Measurements from ENCODE around the gene RNF19B.
A peak's percentile ranks its signal among the peaks of the same experiment; 100 is the strongest.

RNF19B gene

DNA sequence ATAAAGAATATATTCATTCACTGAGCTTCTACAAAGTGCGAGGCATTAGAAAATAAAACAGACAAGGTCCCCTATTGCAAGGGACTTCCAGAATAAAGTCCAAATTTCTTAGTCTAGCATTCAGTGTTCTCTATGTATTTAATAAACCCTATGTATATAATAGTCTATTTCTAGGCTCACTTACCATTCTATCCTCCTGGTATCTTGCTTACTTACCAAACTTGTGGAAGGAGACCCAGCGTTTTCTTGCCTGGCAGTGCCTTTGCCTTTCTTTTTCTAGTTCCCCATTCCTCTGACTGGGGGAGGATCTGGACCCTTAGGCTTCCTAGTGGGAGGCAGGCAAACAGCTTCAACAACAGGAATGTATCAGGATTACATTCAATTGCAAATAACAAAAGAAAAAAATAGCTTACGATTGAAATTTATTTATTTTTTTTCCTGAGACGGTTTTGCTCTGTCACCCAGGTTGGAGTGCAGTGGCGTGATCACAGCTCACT is 690 bp upstream of the RNF19B start:
- DNase-seq = no peak

DNA sequence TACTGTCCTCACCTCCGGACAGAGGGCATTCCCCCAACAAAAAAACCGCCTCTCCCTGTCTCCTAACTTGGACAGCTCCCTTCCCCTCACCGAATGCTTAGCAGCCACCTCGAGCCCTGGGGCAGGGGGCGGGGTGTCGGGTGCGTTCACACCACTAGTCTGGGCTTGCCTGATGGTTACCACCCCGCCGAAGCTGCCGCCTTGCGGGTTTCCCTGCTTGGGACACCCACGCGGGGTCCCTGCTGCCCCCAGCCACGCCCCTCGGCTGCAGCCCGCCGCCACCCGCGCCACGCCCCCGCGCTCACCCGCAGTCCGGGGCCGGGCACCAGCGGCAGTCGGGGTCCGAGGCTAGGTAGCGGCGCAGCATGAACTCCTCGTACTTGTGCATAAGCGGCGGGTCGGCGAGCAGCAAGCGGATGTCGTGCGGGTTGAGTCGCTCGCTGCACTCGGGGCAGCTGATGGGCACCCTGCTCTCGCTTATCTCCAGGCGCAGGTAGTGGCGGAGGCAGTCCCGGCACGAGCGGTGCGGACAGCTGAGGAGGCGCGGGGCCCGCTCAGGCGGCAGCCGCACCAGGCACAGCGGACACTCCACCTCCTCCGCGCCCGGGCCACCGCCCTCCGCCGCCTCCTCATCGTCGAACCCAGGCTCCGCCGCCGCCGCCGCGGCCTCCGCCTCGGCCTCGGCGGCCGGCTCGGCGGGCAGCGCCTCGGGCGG is 706 bp downstream of the RNF19B start:
- DNase-seq = peak; percentile 72

DNA sequence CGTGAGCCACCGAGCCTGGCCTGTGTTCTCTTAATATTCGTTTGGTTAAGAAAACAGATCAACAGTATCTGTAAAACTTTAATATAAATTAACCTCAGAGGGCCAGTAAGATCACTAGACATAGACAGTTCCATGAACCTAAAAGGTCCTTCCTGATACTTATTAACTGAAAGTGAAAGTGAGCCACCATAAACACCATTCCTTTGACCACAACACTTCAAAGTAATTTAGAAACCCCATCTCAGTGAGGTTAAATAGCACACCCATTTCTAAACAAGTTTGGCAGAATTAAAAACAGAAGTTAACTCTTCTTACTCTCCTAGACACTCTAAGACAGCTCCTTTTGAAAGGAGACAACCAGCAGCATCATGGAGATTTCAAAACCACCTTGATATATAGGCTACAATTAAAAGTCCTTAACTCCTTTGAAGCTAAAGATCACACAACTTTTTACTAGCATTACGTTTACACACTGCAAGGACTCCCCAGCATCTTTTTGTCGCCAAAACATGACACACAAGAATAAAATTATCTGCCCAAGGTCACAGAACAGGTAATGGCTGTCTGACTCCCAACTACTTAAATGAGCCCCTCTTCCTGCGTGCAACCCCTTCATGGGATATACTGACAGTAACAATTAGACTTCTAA is 2.2 kb downstream of the RNF19B start:
- peak; percentile 62 for DNase-seq

DNA sequence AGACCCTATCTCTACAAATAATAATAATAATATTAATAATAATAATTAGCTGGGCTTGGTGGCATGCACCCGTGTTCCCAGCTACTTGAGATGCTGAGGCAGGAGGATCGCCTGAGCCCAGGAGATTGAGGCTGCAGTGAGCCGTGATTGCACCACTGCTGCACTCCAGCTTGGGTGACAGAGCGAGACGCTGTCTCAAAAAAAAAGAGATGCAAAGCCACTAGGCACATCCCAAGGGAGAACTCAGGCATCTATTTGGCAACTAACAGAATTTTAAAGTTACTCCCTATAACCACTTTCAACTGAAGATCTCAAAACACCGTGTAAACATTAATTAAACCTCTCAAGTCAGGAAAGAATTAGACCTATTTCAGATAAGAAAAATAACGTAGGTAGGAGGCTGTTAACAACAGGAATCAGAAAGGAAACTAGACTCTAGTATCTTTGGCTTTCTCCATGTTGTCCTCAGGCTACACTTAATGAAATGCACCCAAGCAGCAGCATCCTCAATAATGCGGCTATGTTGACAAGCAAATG is 3.7 kb downstream of the RNF19B start:
- no peak for DNase-seq

DNA sequence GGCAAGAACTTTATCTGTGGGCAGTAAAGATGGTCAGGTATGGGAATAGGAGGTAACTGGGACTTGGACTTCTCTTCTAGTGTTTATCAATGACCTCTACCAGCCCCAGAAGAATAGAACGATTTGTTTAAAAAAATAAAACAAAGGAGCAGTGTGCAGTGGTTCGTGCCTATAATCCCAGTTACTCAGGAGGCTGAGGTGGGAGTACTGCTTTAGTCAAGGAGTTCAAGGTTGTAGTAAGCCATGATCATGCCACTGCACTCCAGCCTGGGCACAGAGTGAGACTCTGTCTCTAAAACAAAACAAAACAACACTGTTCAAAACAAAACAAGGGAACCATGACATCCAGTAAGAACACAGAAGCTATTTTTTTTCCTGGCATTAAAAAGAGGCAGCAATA is 4.3 kb downstream of the RNF19B start:
- DNase-seq = no peak

DNA sequence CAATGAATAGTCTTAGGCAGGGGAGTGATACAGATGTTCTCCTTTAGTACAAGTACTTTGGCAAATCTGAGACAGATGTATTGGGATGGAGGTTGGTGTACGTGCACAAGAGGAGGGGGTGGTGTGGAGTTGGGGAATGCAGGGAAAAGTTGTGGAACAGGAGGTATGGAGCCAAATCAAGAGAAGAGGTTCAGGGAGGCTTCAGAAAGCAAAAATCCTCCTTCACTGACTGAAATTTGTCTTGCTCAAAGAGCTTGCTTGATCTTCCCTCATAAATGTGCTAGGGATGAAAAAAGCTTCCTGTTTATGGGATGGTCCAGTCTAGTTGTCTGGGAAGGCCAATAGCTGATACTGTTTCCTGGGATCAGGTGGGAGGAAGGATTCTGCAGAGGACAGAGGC is 5.8 kb downstream of the RNF19B start:
- no peak for DNase-seq

DNA sequence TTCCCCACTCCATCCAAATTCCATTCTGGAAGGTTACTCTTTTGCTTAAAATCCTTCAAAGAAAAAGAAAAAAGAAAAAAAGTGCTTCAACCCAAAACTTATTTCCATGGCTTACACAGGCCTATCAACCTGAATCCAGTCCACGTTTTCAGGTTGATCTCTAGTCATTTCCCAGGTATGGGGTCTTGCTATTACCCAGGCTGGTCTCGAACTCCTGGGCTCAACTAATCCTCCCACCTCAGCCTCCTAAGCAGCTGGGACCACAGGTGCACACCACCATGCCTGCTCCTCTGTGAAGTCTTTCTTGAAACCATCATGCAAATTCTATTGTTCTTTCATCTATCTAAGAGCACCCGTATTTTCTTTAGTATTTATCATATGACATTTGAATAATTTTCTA is 7.6 kb downstream of the RNF19B start:
- no peak for DNase-seq

DNA sequence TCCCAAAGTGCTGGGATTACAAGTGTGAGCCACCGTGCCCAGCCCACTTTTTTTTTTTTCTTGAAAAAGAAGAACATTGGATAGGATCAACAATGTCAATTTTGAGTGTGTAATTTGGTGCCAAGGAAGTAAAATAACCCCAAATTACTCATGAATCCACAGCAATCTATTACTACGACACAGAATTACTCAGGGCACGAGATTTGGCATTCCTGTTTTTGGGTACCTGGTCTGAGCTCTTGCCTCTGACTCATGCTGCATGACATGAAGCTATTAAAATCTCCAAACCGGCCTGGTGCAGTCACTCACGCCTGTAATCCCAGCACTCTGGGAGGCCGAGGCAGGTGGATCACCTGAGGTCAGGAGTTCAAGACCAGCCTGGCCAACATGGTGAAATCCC is 10.4 kb downstream of the RNF19B start:
- no peak for DNase-seq

DNA sequence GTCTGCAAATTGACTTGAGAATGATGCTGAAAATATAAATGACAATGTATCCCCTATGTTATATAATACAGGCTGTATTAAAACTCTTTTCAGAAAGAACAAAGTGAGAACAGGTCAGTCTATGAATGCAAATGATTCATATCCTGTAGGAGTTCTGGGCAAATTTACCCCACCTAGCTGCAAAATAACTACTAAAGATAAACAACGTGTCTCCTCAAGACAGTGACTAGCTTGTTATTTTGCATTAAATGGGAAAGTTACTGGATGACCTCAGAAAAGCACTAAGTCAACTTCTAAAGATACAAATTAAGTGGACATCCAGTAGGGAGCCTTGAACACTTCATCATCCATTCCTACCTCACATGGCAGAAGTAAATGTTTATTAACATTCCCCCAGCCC is 11.1 kb downstream of the RNF19B start:
- DNase-seq = no peak

DNA sequence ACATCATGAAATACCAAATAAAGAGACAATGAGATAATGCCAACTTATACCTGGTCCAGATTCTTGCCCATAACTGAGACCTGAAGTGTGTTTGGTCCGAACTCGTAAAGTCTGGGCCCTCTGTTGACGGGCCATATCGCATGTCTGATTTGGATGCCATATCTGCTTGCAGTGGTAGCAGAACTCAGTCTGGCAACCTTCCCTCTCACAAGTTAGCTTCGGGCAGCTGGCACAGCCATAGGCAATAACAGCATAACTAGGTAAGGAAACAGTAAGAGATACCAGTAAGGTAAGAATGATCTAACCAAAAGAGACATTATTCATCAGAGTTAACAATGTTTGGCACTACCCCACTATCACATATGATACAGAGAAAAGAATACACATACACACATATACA is 15.1 kb downstream of the RNF19B start:
- no peak for DNase-seq

DNA sequence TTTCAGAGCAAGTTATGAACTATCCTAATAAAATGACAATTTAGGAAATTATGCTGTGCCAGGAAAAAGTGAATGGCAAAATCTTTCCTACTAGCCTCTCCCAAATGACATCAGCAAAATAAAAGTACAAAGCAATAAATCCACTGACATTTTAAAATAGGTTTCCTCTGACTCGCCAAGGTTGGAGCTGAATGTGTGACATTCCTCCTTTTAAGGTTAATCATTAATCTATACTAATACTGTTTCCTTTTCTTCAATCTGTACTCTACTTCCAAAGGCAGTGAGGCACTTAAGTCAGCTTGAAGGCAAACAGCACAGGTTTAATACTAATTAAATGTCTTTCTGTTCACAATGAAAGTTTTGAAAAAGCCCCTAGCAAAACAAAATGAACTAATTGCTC is 15.7 kb downstream of the RNF19B start:
- DNase-seq = no peak

DNA sequence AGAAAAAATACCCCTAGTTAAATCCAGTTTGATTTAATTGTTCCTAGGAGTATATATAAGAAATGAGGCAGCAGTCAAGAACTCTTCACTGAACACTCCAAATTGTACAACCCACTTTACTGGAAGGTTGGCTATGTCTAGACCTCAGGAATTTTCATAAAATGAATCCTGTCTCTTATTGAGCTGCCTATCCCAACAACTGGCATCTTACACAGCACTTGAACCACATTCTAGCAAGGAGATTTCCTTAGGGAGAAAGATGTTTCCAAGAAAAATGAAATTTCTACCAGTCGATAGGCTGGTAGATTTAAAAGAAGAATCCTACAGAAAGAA is 16.3 kb downstream of the RNF19B start:
- no peak for DNase-seq

DNA sequence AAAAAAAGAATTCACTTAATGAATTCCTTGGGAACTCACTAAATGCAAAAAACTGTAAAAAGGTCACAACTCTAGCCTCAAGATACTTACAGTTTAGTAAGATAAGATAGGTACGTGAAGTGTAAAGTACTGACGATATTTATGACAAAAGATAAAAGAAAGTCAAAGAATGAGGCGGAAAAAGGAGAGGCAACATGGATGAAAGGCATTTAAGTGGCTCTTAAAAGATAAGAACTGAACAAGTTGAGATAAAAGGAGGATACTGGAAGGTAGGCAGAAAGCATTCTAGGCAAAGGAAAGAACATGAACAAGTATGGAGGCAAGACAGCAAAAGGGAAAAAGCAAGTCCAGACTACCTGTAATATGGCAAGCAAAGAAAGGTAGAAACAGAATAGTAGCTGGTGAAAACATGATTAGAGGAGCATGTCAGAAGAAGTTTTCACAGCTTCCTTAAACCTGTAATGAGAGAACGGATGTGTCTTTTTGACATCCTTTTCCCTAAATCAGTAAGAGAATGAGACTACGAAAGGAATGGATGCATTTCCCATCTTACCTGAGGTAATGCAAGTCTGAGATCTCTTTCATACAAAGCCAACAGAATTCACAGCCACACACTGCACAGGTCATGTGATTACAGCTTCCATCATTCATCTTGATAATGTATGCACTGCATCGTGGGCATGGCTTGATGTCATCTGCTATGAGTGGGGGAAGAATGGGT is 16.8 kb downstream of the RNF19B start:
- no peak for DNase-seq

DNA sequence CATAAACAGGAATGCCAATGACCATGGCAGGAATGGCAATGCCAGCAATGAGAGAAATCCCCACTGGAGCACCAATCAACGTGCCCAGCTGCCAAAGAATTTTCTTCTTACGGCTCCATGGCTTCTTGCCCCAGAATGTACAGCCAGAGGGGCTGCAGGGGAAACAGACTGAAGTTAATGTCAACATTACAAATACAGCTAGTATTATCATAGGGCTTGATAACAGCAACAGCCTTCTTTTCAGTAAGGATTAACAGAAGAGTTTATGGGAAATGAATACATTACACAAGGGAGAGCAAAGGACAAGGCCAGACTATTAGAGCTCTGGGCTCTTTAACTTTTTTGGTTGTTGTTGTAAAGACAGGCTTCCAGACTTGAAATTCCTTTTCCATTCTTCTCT is 18.2 kb downstream of the RNF19B start:
- DNase-seq = no peak

DNA sequence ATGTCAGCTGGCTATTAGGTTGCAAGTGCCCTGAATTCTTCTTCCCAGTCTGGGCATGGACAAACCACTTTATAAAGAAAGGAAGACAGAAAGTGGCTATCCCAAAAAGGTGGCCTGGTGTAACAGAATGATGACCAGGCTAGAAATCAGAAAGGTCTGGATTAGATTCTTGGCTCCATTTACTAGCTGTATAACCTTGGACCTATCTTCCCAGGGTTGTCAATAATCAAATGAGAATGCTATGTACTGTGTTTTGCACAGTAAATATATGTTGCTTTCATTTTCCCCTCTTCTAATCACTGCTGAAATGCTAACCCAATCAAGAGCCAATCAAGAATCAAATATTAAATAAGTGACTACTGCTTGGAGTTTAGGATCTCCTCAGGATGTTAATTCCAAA is 20.4 kb downstream of the RNF19B start:
- no peak for DNase-seq

DNA sequence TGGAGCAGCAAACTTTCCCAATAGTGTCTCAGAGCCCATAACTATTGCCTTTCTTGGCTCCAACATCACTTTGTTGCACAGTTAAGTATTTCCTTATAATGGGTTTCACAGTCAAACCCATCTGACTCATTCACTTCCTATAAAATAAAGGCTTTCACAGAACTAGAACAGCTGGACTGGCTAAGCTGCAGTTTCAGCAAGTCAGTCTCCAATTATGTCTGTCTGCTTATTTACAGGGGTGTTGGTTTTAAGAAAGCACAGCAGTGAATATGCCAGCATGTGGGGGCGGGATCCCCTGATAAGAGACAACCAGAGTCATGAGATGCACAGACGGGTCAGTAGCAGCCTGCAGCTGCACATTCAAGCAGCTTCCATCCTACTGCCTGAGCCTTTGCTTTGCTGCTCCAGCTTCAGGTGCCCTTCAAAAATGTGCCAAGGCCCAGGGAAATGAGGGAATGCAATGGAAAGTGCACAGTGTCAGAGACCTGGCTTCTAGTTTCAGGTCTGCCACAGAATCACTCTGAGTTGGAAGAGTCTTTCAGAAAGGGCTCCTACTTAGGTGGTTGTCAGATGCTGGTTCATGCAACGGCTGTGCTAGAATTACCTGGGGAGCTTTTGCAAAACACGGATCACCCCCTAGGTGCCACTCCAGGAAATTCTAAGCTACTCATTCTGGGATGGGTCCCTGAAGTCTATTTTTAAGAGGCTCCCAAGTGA is 24.8 kb downstream of the RNF19B start:
- DNase-seq = peak; percentile 73

DNA sequence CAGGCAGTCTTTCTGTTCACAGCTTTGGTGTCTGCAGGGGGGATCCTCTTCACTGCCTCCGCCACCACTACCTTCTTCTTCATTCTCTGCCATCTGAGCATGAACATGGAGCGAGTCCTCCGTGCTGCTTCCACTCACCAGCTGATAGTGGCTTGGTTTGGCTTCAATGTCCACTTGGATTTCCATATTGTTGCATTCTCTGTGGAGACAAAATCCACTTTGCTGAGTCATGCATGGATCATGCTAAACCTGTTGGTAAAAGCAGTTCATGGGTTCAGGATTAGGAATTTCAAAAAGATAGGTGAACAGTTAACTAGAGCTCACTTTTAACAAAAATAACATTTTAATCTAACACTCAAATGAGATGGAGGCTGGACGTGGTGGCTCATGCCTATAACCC is 27.5 kb downstream of the RNF19B start:
- DNase-seq = no peak

DNA sequence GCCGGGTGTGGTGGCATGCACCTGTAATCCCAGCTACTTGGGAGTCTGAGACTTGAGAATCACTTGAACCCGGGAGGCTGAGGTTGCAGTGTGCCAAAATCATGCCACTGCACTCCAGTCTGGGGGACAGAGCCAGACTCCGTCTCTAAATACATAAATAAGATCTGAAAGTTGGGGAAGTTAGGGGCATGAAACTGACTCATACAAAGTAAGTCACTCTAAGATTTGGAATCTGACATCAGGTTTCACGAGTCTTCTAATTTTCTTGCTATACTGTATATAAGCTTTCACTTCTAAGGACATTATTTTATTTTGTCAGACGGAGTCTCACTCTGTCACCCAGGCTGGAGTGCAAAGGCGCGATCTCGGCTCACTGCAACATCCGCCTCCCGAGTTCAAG is 30.1 kb downstream of the RNF19B start:
- no peak for DNase-seq

DNA sequence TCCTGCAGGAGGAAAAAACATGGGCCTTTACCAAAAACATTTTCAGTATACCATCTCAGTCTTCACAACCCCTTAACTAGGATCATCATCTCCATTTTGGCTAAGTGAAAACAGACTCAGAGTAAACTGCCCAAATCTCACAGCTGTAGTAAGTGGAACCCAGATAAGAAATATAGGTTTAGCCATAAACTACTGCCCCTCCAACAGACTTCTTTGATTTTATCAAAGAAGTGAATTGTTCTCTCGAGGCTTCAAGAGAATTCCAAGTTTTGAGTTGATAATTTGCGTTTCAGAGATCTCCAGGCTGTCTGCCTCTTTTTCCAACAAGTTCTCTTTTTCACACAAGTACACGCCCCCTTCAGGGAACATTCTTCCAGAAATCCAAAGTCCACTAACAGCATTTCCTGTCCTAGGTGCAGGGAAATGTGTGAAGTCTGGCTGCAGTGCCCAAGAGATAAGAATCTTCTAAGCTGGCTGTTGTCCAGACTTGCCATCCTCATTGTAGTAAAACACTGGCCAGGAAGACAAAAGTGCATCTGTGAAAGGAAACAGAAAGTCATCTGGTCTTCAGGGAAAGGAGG is 30.8 kb downstream of the RNF19B start:
- no peak for DNase-seq

DNA sequence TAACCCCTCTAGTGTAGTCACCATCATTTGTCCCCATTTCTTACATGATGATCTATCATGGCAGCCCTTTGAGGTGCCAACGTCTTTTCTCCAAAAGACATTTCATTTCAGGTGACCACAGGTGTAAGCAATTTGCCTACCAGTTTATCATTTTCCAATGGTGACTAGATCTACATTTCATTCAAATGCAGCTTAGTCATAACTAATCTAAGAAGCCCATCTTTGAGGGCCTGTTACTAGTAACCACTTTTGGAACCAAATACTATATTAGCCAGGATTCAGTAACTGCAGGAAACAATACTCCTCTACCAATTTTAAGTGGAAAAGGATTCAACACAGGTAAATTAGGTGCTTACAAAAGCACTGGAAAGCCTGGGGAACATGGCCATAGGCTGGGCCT is 32.8 kb downstream of the RNF19B start:
- no peak for DNase-seq

DNA sequence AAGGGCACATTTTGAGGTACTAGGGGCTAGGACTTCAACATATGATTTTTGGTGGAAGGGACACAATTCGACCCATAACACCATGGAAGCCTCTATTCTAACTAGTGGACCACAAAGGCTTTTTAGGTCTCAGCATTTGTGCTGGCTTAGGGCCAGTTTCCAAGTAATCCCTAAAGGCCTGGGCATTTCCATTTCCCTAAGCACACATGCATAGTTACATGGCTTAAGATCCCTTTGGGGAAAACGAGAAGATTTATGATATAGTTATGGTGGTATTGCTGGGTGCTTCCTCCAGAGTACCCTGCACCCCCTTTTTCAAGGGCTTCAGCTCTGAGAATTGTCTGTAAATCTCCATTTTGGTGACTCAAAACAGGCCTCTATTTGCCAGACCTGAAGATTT is 35.2 kb downstream of the RNF19B start:
- DNase-seq = no peak

DNA sequence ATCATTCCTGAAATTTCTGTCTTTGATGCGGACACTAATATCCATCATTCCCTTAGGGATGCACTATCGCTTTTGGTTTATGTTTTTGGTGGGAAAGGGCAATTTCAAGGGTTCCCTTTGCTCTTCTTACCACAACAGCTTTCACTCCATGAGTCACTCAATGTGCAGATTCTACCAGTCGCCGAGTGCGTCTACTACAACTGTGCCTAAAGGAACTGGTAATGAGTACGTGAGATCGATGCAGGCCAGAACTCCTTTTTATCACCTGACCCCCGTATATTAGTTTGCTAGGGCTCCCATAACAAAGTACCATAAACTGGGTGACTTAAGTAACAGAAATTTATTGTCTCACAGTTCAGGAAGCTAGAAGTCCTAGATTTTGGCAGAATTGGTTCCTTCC is 35.9 kb downstream of the RNF19B start:
- no peak for DNase-seq

DNA sequence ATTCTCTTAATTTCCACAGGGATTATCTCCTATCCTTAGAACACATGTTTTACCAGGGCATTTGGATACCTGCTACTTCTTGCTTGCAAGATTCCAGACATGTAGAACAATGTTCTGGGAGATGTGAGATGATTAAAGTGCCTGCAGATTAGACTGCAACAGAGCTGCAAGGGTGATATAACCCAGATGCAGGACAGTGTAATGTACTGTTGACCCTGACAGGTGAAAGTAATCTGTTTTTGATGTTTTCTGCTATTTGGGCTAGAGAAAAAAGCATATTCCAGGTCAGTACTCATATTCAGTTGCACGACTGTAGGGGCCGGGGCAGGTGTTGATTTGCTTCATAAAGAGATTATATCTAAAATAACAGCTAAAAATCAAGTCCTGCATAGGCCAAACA is 36.3 kb downstream of the RNF19B start:
- no peak for DNase-seq
